Fibroblast of the aortic adventitia (primary cell): ENCODE results near the gene IER5L. TPM values are rescaled to one million over a fixed set of nuclear protein-coding genes. Genes with fewer than 3 reads are reported as not detected.

Source experiments
- DNase-seq: peaks from one replicate; pipeline ENCODE4 v3.0.0-alpha.2; 2010; ENCODE audit warnings: low read depth
- H3K4me3 ChIP-seq: 2 replicates; pipeline ENCODE4 v1.5.1; 2011; ENCODE audit warnings: low read depth, mild to moderate bottlenecking, control low read depth, low read length, moderate library complexity
- CTCF ChIP-seq: IDR thresholded peaks from 2 replicates; pipeline ENCODE4 v1.5.1; 2011; ENCODE audit warnings: mild to moderate bottlenecking, low read length, control low read depth, inconsistent platforms; ENCODE audit not compliant: insufficient read depth
- total RNA-seq: library from RNA; depleted of rRNA; stranded (reverse); fragments of >200 nt; gene quantifications from 2 replicates; pipeline ENCODE4 v1.2.3, GENCODE V29; 2012; ENCODE audit warnings: low replicate concordance

IER5L gene
- total RNA-seq, 1 donor: 42.0 TPM

- no peak for TF ChIP-seq CTCF
- H3K4me3 ChIP-seq: no peak overlapping the region
- DNase-seq: no peak
Observed at GRCh38 chr9:129154866-129155477, 23.1 kb downstream of the IER5L start.

GRCh38 chr9:129151469-129151868 lies 26.6 kb downstream of the IER5L start:
- no peak overlapping the region for H3K4me3 ChIP-seq
- no peak for DNase-seq
- no peak for TF ChIP-seq CTCF

GRCh38 chr9:129150672-129151211 lies 27.3 kb downstream of the IER5L start:
- DNase-seq: no peak
- H3K4me3 ChIP-seq: no peak overlapping the region
- TF ChIP-seq CTCF: no peak

- DNase-seq: no peak
- no peak for TF ChIP-seq CTCF
Observed at GRCh38 chr9:129150122-129150521, 27.9 kb downstream of the IER5L start.

GRCh38 chr9:129149442-129149841 lies 28.6 kb downstream of the IER5L start:
- DNase-seq: no peak
- H3K4me3 ChIP-seq: no peak overlapping the region
- no peak for TF ChIP-seq CTCF

More at GRCh38 chr9:129150122-129150521, 27.9 kb downstream of the IER5L start:
- H3K4me3 ChIP-seq: no peak overlapping the region

GRCh38 chr9:129148463-129149204 lies 29.4 kb downstream of the IER5L start:
- TF ChIP-seq CTCF: no peak
- no peak for DNase-seq
- H3K4me3 ChIP-seq: no peak overlapping the region
